Activated naive CD8-positive, alpha-beta T cell (primary cell): ENCODE measurements around the gene RXFP4.
A peak's percentile ranks its signal among the peaks of the same experiment; 100 is the strongest.

Source experiments
- H3K27ac Mint-ChIP-seq: one replicate; pipeline ENCODE4 v1.8.0; 2021; ENCODE audit warnings: mixed read lengths
- H3K27me3 Mint-ChIP-seq: one replicate; pipeline ENCODE4 v1.8.0; 2021; ENCODE audit warnings: mixed read lengths
- H3K36me3 Mint-ChIP-seq: one replicate; pipeline ENCODE4 v1.8.0; 2021; ENCODE audit warnings: mixed read lengths
- H3K4me1 Mint-ChIP-seq: one replicate; pipeline ENCODE4 v1.8.0; 2021; ENCODE audit warnings: low read depth, mixed read lengths
- H3K4me3 Mint-ChIP-seq: one replicate; pipeline ENCODE4 v1.8.0; 2021; ENCODE audit warnings: mild to moderate bottlenecking, mixed read lengths
- H3K9me3 Mint-ChIP-seq: one replicate; pipeline ENCODE4 v1.8.0; 2021; ENCODE audit warnings: low read depth, mixed read lengths

The RXFP4 gene

DNA sequence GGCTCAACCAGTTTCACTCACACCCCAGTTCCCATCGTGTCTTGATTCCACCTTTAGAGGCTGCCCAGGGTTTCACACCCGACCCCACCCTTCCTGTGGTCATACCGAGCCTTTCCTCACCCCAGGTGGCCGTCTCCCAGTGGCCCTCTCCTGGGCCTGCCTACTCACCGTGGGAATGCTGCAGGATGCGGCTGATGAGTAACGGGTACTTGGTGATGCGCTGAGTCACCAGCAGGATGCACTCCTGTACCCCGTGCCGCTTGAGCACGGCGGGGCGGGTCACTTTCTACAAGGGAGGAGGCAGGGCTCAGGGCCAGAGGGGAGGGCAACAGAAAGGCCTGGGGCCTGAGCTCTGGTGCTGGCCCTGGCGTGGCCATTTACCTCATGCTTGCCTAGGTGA is 20.5 kb downstream of the RXFP4 start:
- H3K4me3 Mint-ChIP-seq: no peak overlapping the region
- H3K27me3 Mint-ChIP-seq: no peaks in the 10 kb centered on the region
- peak overlapping the region; percentile 68 for H3K27ac Mint-ChIP-seq
- peaks cover 17% of the 10 kb centered on the region for H3K4me1 Mint-ChIP-seq
- H3K9me3 Mint-ChIP-seq: no peaks in the 10 kb centered on the region
- peaks cover 2% of the 10 kb centered on the region for H3K36me3 Mint-ChIP-seq

DNA sequence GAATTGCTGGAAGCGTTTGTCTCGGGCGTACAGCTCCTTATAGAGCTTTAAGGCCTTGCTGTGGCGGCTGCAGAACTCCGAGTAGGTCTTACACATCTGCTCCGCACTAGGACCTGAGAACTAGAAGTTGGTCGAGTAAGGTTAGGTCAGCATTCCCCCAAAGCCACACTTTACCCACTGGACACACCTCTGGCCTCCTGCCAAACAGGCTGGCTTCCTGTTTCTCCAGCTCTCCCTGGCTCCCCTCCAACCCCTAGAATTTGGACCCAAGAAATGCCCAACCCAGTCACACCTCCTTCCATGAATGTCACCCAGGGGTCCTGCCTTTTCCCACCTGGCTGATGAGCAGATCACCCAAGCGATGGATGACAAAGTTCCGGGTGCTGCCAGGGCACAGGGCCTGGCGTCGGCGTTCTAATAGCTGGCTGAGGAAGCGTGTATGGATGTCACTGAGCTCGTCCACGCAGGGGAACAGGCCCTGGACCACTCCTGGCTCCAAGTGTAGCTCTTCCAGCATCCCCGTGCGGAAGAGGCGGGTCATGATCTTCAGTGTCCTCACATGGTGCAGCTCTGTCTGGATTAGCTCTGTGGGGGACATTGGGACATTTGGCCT is 21.3 kb downstream of the RXFP4 start:
- Mint-ChIP-seq H3K4me3 (no peak overlapping the region), H3K27me3 (no peaks in the 10 kb centered on the region), H3K27ac (peak overlapping the region; percentile 41), H3K4me1 (peaks cover 24% of the 10 kb centered on the region), H3K9me3 (no peaks in the 10 kb centered on the region), H3K36me3 (no peaks in the 10 kb centered on the region)

DNA sequence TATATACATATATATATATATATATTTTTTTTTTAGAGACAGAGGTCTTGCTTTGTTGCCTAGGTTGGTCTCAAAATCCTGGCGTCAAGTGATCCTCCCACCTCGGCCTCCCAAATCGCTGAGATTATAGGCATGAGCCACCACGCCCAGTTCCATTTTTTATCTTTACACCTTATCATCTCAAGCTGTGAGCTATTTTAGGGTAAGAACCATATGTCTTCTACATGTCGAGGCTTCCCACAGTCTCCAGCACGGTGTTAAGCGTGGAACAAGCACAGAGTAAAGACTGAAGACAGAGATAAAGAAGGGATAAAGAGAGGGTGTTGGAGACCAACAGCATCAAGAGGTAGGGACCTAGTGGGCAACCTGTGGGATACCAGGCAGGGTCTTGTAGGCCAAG is 22.8 kb downstream of the RXFP4 start:
- peaks cover 39% of the 10 kb centered on the region for H3K4me1 Mint-ChIP-seq
- H3K36me3 Mint-ChIP-seq: no peaks in the 10 kb centered on the region
- H3K9me3 Mint-ChIP-seq: no peaks in the 10 kb centered on the region
- H3K27ac Mint-ChIP-seq: no peak overlapping the region
- no peak overlapping the region for H3K4me3 Mint-ChIP-seq
- no peaks in the 10 kb centered on the region for H3K27me3 Mint-ChIP-seq

DNA sequence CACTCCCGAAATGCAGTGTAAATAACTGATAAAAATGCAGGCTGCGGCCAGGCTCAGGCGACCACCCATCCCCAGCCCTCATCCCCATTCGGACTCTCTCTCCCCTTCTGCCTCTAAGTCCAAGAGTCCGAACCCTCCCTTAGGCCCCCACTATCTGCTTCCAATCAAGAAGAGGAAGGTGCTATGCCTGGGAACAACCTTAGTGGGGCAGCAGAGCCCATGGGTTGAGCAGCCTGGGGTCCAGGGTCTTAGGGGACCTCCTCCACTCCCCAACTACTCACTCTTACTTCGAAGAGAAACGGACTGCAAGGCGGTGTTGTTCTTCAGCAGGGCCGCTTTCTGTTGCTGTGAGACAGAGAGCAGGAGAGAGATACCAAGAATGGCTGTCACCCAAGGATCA is 24.7 kb downstream of the RXFP4 start:
- Mint-ChIP-seq H3K4me1 (peaks cover 56% of the 10 kb centered on the region), H3K27ac (peak overlapping the region; percentile 81), H3K4me3 (no peak overlapping the region), H3K27me3 (no peaks in the 10 kb centered on the region), H3K9me3 (no peaks in the 10 kb centered on the region), H3K36me3 (no peaks in the 10 kb centered on the region)

DNA sequence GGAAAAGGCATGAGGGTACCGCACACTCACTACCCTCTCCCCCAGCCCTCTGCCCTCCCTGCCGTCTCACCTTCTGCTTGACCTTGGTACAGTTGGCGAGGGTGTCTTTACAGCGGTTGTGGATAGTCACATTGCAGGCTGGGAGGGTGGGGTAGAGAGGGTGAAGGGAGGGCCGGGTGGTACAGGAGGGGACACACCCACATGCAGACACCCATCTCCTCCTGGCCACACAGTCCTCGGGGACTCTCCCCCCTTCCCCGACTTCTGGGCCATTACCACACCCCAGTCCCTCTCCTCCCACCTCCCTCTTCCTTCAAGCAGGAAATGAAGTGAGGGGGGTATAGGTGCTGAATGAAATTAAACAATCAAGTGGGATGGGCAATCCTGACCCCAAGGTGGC is 25.3 kb downstream of the RXFP4 start:
- H3K4me1 Mint-ChIP-seq: peaks cover 59% of the 10 kb centered on the region
- no peaks in the 10 kb centered on the region for H3K9me3 Mint-ChIP-seq
- peak overlapping the region; percentile 73 for H3K4me3 Mint-ChIP-seq
- peak overlapping the region; percentile 81 for H3K27ac Mint-ChIP-seq
- no peaks in the 10 kb centered on the region for H3K27me3 Mint-ChIP-seq
- H3K36me3 Mint-ChIP-seq: no peaks in the 10 kb centered on the region

DNA sequence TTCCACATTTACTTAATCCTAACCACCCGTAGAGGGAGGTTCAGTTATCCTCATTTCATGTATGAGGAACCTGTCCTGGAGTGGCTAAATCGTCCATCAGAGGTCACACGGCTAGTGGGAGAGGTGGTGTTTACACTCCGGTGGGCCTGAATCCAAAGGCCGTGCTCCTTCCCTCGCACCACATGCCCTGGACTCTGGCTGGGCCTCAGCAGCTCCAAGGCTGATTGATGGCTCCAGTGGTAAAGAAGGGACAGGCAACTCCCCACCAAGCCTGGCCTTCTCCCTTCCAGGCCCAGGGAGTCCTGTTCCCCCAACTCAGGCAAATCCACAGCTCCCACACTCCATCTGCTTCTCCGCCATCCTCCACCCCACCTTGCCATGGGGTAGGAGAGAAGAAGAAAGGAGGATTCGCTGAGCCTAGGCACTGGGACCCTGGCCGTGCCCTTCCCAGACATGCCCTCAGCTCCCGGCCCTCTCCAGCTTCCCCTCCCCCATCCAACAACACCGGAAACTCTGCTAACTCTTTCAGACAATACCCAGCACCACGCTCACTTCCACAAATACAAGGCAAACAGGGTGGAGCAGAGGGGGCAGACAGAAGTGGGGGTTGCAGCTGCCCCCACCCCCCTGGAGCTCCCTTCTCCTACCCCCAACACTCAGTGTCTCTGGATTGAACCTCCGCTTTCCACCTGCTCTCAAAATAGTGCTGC is 26.1 kb downstream of the RXFP4 start:
- Mint-ChIP-seq H3K36me3 (no peaks in the 10 kb centered on the region), H3K4me1 (peaks cover 66% of the 10 kb centered on the region), H3K9me3 (no peaks in the 10 kb centered on the region), H3K4me3 (peak overlapping the region; percentile 67), H3K27ac (peak overlapping the region; percentile 81), H3K27me3 (no peaks in the 10 kb centered on the region)

DNA sequence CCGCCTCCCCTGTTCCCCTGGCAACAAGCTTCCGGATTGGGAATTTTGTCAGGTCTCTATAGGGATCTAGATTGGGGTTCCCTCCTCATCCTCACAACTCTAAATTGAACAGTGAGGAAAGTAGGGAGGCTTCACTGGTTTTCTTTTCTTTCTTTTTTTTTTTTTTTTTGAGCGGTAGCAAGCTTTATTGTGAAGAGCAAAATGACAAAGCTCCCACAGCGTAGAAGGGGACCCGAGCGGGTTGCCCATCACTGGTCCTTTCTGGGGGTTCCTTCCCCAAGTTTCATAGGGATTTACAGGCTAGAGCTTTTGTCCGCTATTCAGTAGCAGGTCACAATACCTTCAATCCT is 26.6 kb downstream of the RXFP4 start:
- Mint-ChIP-seq H3K27ac (peak overlapping the region; percentile 81), H3K4me3 (peak overlapping the region; percentile 67), H3K36me3 (no peaks in the 10 kb centered on the region), H3K27me3 (no peaks in the 10 kb centered on the region), H3K4me1 (peaks cover 69% of the 10 kb centered on the region), H3K9me3 (no peaks in the 10 kb centered on the region)

DNA sequence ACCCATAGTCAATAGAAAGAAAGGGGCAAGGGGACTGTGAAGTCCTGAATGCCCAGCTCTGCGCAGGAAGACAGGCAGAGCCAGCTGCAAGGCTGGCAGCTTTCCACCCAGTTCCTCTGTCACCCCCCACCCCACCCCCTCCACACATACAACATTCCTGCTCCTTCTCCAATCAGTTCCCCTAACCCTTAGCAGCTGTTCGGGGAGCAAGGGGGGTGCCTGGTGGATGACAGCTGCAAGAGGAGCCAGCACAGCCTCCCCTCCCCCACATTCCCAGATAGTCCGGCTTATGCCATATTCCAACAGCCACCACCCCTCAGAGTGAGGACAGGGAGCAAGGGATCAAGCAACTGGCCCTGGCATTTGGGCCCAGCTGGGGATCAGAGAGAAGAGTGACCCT is 27.2 kb downstream of the RXFP4 start:
- no peaks in the 10 kb centered on the region for H3K27me3 Mint-ChIP-seq
- peaks cover 75% of the 10 kb centered on the region for H3K4me1 Mint-ChIP-seq
- H3K36me3 Mint-ChIP-seq: no peaks in the 10 kb centered on the region
- peak overlapping the region; percentile 67 for H3K4me3 Mint-ChIP-seq
- no peaks in the 10 kb centered on the region for H3K9me3 Mint-ChIP-seq
- H3K27ac Mint-ChIP-seq: peak overlapping the region; percentile 81

DNA sequence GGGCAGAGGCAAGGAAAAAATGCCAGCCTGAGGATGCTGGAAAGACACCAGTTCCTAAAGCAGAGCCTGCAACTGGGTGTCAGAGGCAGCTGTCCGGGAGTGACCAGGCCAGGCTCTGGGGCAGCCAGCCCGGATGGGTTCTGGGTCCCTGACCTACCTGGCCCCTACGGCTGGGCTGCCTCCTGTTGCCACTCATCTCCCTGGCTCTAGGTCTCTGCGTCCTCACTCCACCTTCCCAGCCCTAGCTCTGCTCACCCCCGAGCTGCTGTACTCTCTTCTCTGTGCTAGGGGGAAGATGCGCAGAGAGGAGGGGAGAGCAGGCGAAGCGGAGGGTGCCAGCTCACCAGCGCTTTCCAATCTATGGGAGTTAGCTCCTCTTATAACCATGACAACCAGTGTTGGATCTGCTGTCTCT is 27.9 kb downstream of the RXFP4 start:
- H3K9me3 Mint-ChIP-seq: no peaks in the 10 kb centered on the region

DNA sequence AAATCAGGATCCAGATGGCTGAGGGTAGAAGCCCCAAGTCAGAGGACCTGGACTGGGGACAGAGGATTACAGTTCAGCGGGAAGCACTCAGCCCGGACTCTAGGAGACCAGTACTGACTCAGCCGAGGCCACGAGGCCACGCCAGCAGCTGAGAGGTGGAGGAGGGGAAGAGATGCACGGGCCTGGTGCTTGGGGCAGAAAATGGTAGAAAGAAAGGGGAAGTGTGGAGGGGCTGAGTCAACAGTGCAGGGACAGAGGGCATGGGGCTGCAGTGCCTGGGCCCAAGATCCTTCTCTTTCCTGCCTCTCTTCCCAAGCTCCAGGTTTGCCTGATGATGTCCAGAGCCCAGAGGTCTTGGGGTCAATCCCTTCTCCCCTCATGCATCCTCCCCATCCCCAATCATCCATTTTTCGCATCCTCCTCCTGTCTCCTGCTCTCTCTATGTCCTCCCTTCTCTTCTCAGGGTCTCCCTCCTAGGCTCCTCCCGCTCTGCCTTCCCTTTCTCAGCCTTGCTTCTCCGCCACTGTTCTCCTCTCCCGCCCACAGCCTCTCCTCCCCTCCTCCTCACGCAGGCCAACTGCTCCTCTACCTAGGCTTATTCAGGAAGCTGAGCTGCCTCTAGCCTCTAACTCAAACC is 29.2 kb downstream of the RXFP4 start:
- Mint-ChIP-seq H3K36me3 (no peaks in the 10 kb centered on the region), H3K27me3 (no peaks in the 10 kb centered on the region), H3K9me3 (no peaks in the 10 kb centered on the region), H3K27ac (peak overlapping the region; percentile 81), H3K4me1 (peaks cover 95% of the 10 kb centered on the region), H3K4me3 (peak overlapping the region; percentile 54)

More for the DNA sequence above, 27.9 kb downstream of the RXFP4 start:
- Mint-ChIP-seq H3K4me1 (peaks cover 82% of the 10 kb centered on the region), H3K27me3 (no peaks in the 10 kb centered on the region), H3K36me3 (no peaks in the 10 kb centered on the region), H3K4me3 (peak overlapping the region; percentile 58), H3K27ac (peak overlapping the region; percentile 81)

DNA sequence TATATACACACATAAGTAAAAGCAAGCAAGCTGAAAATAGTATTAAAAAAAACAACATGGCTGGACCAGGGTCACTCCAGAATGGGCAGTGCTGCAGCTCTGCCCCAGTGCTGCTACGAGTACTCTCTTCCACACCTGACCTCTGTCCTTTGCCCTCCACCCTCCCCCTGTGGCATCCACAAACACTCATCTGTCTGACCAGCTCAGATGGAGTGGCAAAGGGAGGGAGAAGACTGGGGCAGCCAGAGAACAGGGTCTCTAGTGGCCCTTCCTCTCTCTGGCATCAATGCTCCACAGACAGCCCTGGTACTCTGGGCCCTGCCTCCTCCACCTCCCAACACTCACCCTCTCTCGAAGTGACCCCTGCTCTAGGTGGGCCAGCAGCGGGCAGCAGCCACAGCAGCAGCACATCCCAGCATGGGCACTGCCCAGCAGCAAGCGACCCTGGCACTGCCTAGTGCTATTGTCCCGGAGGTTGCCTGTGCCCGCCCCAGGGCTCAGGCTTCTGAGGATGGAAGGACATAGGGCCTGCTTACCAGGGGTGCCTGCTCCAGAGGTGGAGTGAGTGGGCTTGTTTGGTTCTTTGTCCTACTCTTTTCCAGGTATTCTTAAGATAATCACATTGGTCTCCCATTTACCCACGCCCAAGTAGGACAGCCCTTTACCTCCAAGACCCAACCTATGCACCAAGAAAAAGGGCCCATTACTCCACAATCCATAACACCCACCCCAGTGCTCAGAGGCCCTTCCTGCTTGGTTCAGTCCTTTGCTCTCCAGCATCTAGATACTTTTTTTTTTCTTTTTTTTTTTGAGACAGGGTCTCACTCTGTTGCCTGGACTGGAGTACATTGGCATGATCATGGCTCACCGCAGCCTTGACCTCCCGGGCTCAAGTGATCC is 30.7 kb downstream of the RXFP4 start:
- H3K27ac Mint-ChIP-seq: peak overlapping the region; percentile 91
- H3K9me3 Mint-ChIP-seq: no peaks in the 10 kb centered on the region
- peak overlapping the region; percentile 79 for H3K4me3 Mint-ChIP-seq
- no peaks in the 10 kb centered on the region for H3K27me3 Mint-ChIP-seq
- H3K36me3 Mint-ChIP-seq: no peaks in the 10 kb centered on the region
- H3K4me1 Mint-ChIP-seq: peaks cover 86% of the 10 kb centered on the region

DNA sequence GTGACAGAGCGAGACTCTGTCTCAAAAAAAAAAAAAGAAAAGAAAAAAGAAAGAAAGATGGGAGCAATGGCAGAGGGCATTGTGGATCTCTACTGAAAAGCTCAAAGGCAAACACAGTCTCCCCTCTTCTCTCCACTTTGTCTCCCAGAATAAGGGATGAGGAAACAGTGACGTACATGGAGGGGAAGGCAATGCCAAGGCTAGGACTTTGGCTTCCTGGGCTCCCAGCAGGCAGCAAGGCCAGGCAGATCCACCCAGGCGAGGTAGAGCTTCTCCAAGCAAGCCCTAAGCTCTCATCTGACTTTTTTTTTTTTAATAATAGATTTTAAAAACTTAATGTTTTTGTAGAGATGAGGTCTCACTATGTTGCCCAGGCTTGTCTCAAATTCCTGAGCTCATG is 32.3 kb downstream of the RXFP4 start:
- no peaks in the 10 kb centered on the region for H3K9me3 Mint-ChIP-seq
- H3K27me3 Mint-ChIP-seq: no peaks in the 10 kb centered on the region
- peak overlapping the region; percentile 91 for H3K27ac Mint-ChIP-seq
- H3K4me1 Mint-ChIP-seq: peaks cover 73% of the 10 kb centered on the region
- H3K36me3 Mint-ChIP-seq: no peaks in the 10 kb centered on the region
- H3K4me3 Mint-ChIP-seq: peak overlapping the region; percentile 47

DNA sequence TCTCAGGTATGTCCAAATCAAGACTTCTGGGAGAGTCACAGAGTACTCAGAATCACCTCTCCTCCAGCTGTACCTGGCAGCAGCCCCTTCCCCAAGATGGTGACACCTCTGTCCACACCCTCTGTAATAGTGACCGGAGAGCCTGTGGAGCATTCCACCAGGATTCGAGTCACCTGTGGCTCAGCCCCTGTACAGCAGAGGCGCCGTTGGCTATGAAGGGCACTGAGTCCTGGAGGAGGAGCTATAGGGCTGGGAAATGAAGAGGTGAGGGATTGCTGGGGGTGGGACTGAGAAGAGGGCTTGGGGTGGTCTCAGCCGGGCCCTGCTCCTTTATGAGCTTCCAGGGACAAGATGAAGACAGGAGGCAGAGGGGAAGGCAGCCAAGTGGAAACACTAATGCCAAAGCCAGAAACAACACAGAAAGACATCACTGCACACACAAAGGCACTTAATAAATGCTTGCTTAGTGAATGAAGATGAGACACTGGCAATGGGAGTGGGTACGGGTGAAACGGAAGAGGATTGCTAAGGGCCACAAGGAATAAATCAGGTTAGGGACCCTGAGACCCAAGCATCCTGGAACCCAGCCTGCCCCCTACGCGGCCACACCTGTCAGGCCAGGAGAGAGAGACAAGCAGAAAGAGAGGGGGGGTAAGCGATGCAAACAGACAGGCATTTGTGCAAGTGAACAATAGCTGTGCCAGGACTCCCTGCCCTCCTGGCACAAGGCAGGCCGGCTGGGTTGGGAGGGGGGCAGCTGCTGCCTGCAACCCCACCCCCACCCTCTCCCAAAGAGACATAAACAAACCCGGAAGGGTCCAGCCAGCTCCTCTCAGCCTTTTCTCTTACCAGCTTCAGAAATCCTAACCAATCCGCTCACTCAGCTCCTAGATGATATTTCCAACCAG is 33.0 kb downstream of the RXFP4 start:
- peaks cover 70% of the 10 kb centered on the region for H3K4me1 Mint-ChIP-seq
- H3K4me3 Mint-ChIP-seq: peak overlapping the region; percentile 90
- H3K27ac Mint-ChIP-seq: peak overlapping the region; percentile 95
- H3K36me3 Mint-ChIP-seq: no peaks in the 10 kb centered on the region
- H3K9me3 Mint-ChIP-seq: no peaks in the 10 kb centered on the region
- no peaks in the 10 kb centered on the region for H3K27me3 Mint-ChIP-seq
